H1 (cell line): ENCODE measurements around the gene KIAA1755. TPM values are rescaled to one million over a fixed set of nuclear protein-coding genes. Genes with fewer than 3 reads are reported as not detected.

ENCODE experiments used
- CTCF ChIA-PET: fragments of 300-600 bp; sonication (Branson Sonifier 250); formaldehyde crosslinking; loops from one replicate; lab custom pipeline; 2021; ENCODE audit not compliant: partially characterized antibody; lab: Charles Lee
- POLR2A ChIA-PET: fragments of 300-600 bp; sonication (Branson Sonifier 250); formaldehyde crosslinking; loops from one replicate; lab custom pipeline; 2021; ENCODE audit warnings: inconsistent platforms; ENCODE audit not compliant: partially characterized antibody; lab: Charles Lee
- DNase-seq, 2 experiments: peaks; one replicate each; pipeline versions ENCODE4 v3.0.0 to v3.0.0-alpha.2; 2010 to 2022; ENCODE audit warnings: low spot score in 2 of 2, low read depth in 1 of 2, mixed read lengths in 1 of 2
- FAIRE-seq: peaks from 2 replicates; lab custom pipeline; 2011; peaks lifted over from hg19 to GRCh38; lab: Jason Lieb, UNC
- H2AFZ ChIP-seq: 2 replicates; pipeline ENCODE4 v1.8.1; 2012; ENCODE audit warnings: low read length, inconsistent platforms
- H2AK5ac ChIP-seq: 2 replicates; pipeline ENCODE4 v1.6.1; 2013; ENCODE audit warnings: low read depth, low read length
- H2BK120ac ChIP-seq: replicated peaks from 2 replicates; pipeline ENCODE3; 2013; ENCODE audit warnings: low read depth, low read length, inconsistent platforms
- H2BK12ac ChIP-seq: 2 replicates; pipeline ENCODE4 v1.6.1; 2013; ENCODE audit warnings: low read depth, low read length
- H2BK15ac ChIP-seq: 2 replicates; pipeline ENCODE4 v1.6.1; 2013; ENCODE audit warnings: low read length
- H2BK20ac ChIP-seq: 2 replicates; pipeline ENCODE4 v1.6.1; 2013; ENCODE audit warnings: low read length
- H2BK5ac ChIP-seq: 2 replicates; pipeline ENCODE4 v1.6.1; 2013; ENCODE audit warnings: low read depth, low read length
- H3K14ac ChIP-seq: 2 replicates; pipeline ENCODE4 v1.6.1; 2013; ENCODE audit warnings: inconsistent platforms; ENCODE audit not compliant: insufficient read length
- H3K18ac ChIP-seq: 2 replicates; pipeline ENCODE4 v1.6.1; 2013; ENCODE audit warnings: low read length; ENCODE audit errors: extremely low read depth
- H3K23ac ChIP-seq: 2 replicates; pipeline ENCODE4 v1.6.1; 2013; ENCODE audit warnings: inconsistent platforms; ENCODE audit not compliant: insufficient read length
- H3K23me2 ChIP-seq: 2 replicates; pipeline ENCODE4 v1.6.1; 2013; ENCODE audit warnings: low read depth, low read length
- H3K27ac ChIP-seq: 2 replicates; pipeline ENCODE4 v1.6.1; 2011; ENCODE audit warnings: low read depth, low read length, inconsistent platforms
- H3K27me3 ChIP-seq, 4 experiments: replicated peaks in 1 of 4; 1 replicate in 1 of 4; 2 replicates in 3 of 4; pipeline versions ENCODE4 v1.6.1 to v1.8.1; 2011 to 2013; ENCODE audit warnings: low read length in 3 of 4, mild to moderate bottlenecking in 3 of 4, inconsistent platforms in 2 of 4, mixed read lengths in 2 of 4, moderate library complexity in 1 of 4; ENCODE audit not compliant: control insufficient read depth in 3 of 4, insufficient read depth in 3 of 4; ENCODE audit errors: extremely low read depth in 1 of 4
- H3K36me3 ChIP-seq, 4 experiments: 2 replicates each; pipeline versions ENCODE4 v1.6.1 to v1.8.1; 2011 to 2013; ENCODE audit warnings: mild to moderate bottlenecking in 4 of 4, low read length in 3 of 4, moderate library complexity in 2 of 4, control low read depth in 1 of 4, inconsistent platforms in 1 of 4; ENCODE audit not compliant: insufficient read depth in 4 of 4, control insufficient read depth in 2 of 4
- H3K4ac ChIP-seq: replicated peaks from 2 replicates; pipeline ENCODE3; 2013; ENCODE audit warnings: low read length, low read depth, mixed read lengths, inconsistent platforms; ENCODE audit not compliant: insufficient read length
- H3K4me1 ChIP-seq, 4 experiments: replicated peaks in 1 of 4; 1 replicate in 1 of 4; 2 replicates in 3 of 4; pipeline versions ENCODE4 v1.6.1 to v1.8.1; 2011 to 2013; ENCODE audit warnings: low read length in 3 of 4, inconsistent platforms in 2 of 4, mixed read lengths in 1 of 4; ENCODE audit not compliant: insufficient read depth in 4 of 4, control insufficient read depth in 3 of 4
- H3K4me2 ChIP-seq, 2 experiments: 2 replicates each; pipeline versions ENCODE4 v1.6.1 to v1.8.1; 2011 to 2013; ENCODE audit warnings: low read depth in 2 of 2, low read length in 2 of 2, control low read depth in 1 of 2, inconsistent platforms in 1 of 2, mild to moderate bottlenecking in 1 of 2; ENCODE audit not compliant: insufficient read depth in 1 of 2
- H3K4me3 ChIP-seq, 4 experiments: fragments of 200-600, 300-600 bp in 1 of 4; sonication (generic), shearing (Covaris generic), sonication (Bioruptor Twin) in 1 of 4; 2 replicates each; pipeline versions ENCODE4 v1.5.1 to v1.8.1; 2011 to 2016; ENCODE audit warnings: low read length in 4 of 4, low read depth in 3 of 4, control low read depth in 2 of 4, inconsistent platforms in 2 of 4, mild to moderate bottlenecking in 2 of 4, mixed read lengths in 1 of 4, moderate library complexity in 1 of 4; ENCODE audit not compliant: insufficient read depth in 2 of 4; ENCODE audit errors: extremely low read depth in 1 of 4
- H3K56ac ChIP-seq: replicated peaks from 2 replicates; pipeline ENCODE3; 2013; ENCODE audit warnings: low read depth, mild to moderate bottlenecking, mixed read lengths, low read length, inconsistent platforms; ENCODE audit not compliant: insufficient read length
- H3K79me1 ChIP-seq: 2 replicates; pipeline ENCODE4 v1.6.1; 2013; ENCODE audit warnings: low read depth, low read length, control low read depth
- H3K79me2 ChIP-seq, 2 experiments: 2 replicates each; pipeline versions ENCODE4 v1.6.1 to v1.8.1; 2012 to 2013; ENCODE audit warnings: low read length in 2 of 2, mild to moderate bottlenecking in 2 of 2, inconsistent platforms in 1 of 2; ENCODE audit not compliant: insufficient read depth in 2 of 2, control insufficient read depth in 1 of 2
- H3K9ac ChIP-seq, 4 experiments: replicated peaks in 1 of 4; 1 replicate in 1 of 4; 2 replicates in 3 of 4; pipeline versions ENCODE4 v1.6.1 to v1.8.1; 2011 to 2013; ENCODE audit warnings: low read depth in 3 of 4, low read length in 3 of 4, control low read depth in 2 of 4, mild to moderate bottlenecking in 2 of 4, moderate library complexity in 2 of 4, inconsistent platforms in 1 of 4; ENCODE audit errors: extremely low read depth in 1 of 4
- H3K9me3 ChIP-seq, 2 experiments: 2 replicates each; pipeline versions ENCODE4 v1.6.1 to v1.8.1; 2012 to 2013; ENCODE audit warnings: mild to moderate bottlenecking in 2 of 2, moderate library complexity in 2 of 2, control low read depth in 1 of 2, inconsistent platforms in 1 of 2, low read depth in 1 of 2, low read length in 1 of 2, mixed read lengths in 1 of 2; ENCODE audit not compliant: insufficient read depth in 2 of 2
- H4K20me1 ChIP-seq, 2 experiments: replicated peaks in 1 of 2; 2 replicates each; pipeline versions ENCODE3 to v1.8.1; 2011 to 2013; ENCODE audit warnings: inconsistent platforms in 2 of 2, low read length in 2 of 2, mild to moderate bottlenecking in 1 of 2; ENCODE audit not compliant: insufficient read depth in 2 of 2, control insufficient read depth in 1 of 2
- H4K5ac ChIP-seq: 2 replicates; pipeline ENCODE4 v1.6.1; 2013; ENCODE audit warnings: low read length, low read depth, mixed read lengths, inconsistent platforms; ENCODE audit not compliant: insufficient read length
- H4K8ac ChIP-seq: 2 replicates; pipeline ENCODE4 v1.8.0; 2013; ENCODE audit warnings: mild to moderate bottlenecking, moderate library complexity, low read length, inconsistent platforms; ENCODE audit not compliant: insufficient read depth; ENCODE audit errors: extremely low read depth
- H4K91ac ChIP-seq: replicated peaks from 2 replicates; pipeline ENCODE3; 2013; ENCODE audit warnings: low read length, mixed read lengths, inconsistent platforms; ENCODE audit not compliant: insufficient read length
- CHD2 ChIP-seq: IDR thresholded peaks from 2 replicates; pipeline ENCODE4 v1.6.1; 2012; ENCODE audit warnings: low read length, improper control_type of control experiment
- HDAC6 ChIP-seq: IDR thresholded peaks from one replicate; pipeline ENCODE4 v1.7.1; 2012; ENCODE audit warnings: low read depth, mild to moderate bottlenecking, inconsistent platforms, low read length, moderate library complexity
- NRF1 ChIP-seq: IDR thresholded peaks from 2 replicates; pipeline ENCODE4 v1.6.1; 2011; ENCODE audit warnings: mild to moderate bottlenecking, low read depth, low read length, improper control_type of control experiment
- PHF8 ChIP-seq: fragments of 200-600 bp; sonication (generic); conservative IDR thresholded peaks from 2 replicates; pipeline ENCODE4 v1.7.1; 2012; ENCODE audit warnings: low read depth, mild to moderate bottlenecking, inconsistent platforms, low read length, moderate library complexity
- TCF12 ChIP-seq: IDR thresholded peaks from 2 replicates; pipeline ENCODE4 v1.6.1; 2011; ENCODE audit warnings: low read depth, mild to moderate bottlenecking, low read length
- ZNF274 ChIP-seq: IDR thresholded peaks from 2 replicates; pipeline ENCODE4 v1.7.0; 2012; ENCODE audit warnings: low read length, borderline replicate concordance; ENCODE audit errors: extremely low read depth
- WGBS, 2 experiments: shearing (Covaris generic) in 1 of 2; methylation state at CpG; one replicate each; pipeline versions ENCODE4 v1.1.6 to v1.1.7; 2013 to 2015; ENCODE audit warnings: low lambda C conversion rate in 2 of 2, mixed read lengths in 2 of 2, inconsistent platforms in 1 of 2, low coverage in 1 of 2, missing lambda C conversion rate in 1 of 2; ENCODE audit not compliant: insufficient replicate concordance in 2 of 2, insufficient coverage in 1 of 2, insufficient read length in 1 of 2; ENCODE audit errors: extremely low coverage in 1 of 2, missing lambda C conversion rate in 1 of 2; 5-methylcytosine and 5-hydroxymethylcytosine counted together
- polyA plus RNA-seq, 7 experiments: library from polyadenylated mRNA; depleted of rRNA in 3 of 7; stranded (reverse) in 5 of 7; unstranded in 2 of 7; fragments of >200 nt in 5 of 7; fragments of 200-250 nt in 2 of 7; gene quantifications; 1 replicate in 5 of 7; 2 replicates in 1 of 7; 4 replicates in 1 of 7; pipeline versions ENCODE4 v1.2.1 to v1.2.3, GENCODE V29; 2011 to 2013; ENCODE audit warnings: missing spikeins in 2 of 7, mixed read lengths in 2 of 7
- total RNA-seq: library from RNA; stranded (reverse); fragmentation: NEBNext Ultra II Directional; extraction: Animal tissue kit (Norgen Biotek cat#: 25700); gene quantifications from 2 replicates; pipeline ENCODE4 v1.2.1, GENCODE V29; 2021

Gene KIAA1755
- total and polyA plus RNA-seq, 2 of the 8 experiments (the other 6 are each of a cell fraction or from before 2014, with no cell fraction given), result 0.23 TPM; not detected in 1

- H3K23ac ChIP-seq, result no peak overlapping the region
- H3K23me2 ChIP-seq, result no peaks in the 10 kb centered on the region
- CTCF ChIA-PET, result interaction anchor here (0.8 to 17.3 kb wide), 11 partner anchors 11 to 344 kb away, joined by 3 to 198 read pairs (median 14); no protein-coding TSS in a partner anchor
- no peak overlapping the region for H4K5ac ChIP-seq
- no peak overlapping the region for H2BK120ac ChIP-seq
- no peak overlapping the region for H4K8ac ChIP-seq
- no peak overlapping the region for H3K4me2 ChIP-seq
- H3K79me1 ChIP-seq, result no peaks in the 10 kb centered on the region
- H3K4me1 ChIP-seq, result no peaks in the 10 kb centered on the region
- WGBS, 2 experiments, result 91% methylated on average over 11 of the region's 11 CpGs; no CpG with 5 or more reads in 1 of the 2 experiments
- no peak overlapping the region for H2BK20ac ChIP-seq
- FAIRE-seq (no peak), DNase-seq (no peak)
- H4K20me1 ChIP-seq, result no peaks in the 10 kb centered on the region
- TF ChIP-seq CHD2 (no peak), HDAC6 (no peak), ZNF274 (no peak), NRF1 (no peak), PHF8 (no peak), TCF12 (no peak)
- H2BK5ac ChIP-seq, result no peak overlapping the region
- no peak overlapping the region for H2AFZ ChIP-seq
- H2BK12ac ChIP-seq, result no peak overlapping the region
- no peaks in the 10 kb centered on the region for H3K27me3 ChIP-seq
- no peak overlapping the region for H4K91ac ChIP-seq
- H3K79me2 ChIP-seq, result no peaks in the 10 kb centered on the region
- no peak overlapping the region for H3K56ac ChIP-seq
- H3K14ac ChIP-seq, result no peak overlapping the region
- POLR2A ChIA-PET, result no interaction called here
- no peak overlapping the region for H3K18ac ChIP-seq
- H3K9me3 ChIP-seq, result no peaks in the 10 kb centered on the region
- no peak overlapping the region for H2BK15ac ChIP-seq
- no peak overlapping the region for H3K9ac ChIP-seq
- H3K27ac ChIP-seq, result no peak overlapping the region
- H3K4ac ChIP-seq, result no peak overlapping the region
- no peaks in the 10 kb centered on the region for H3K36me3 ChIP-seq
- H3K4me3 ChIP-seq, result no peak overlapping the region
- no peak overlapping the region for H2AK5ac ChIP-seq
These were observed 32.8 kb downstream of the KIAA1755 start for GRCh38 chr20:38227420-38228360.
